Keratinocyte (primary cell): ENCODE measurements around the gene PDE10A. TPM values are rescaled to one million over a fixed set of nuclear protein-coding genes. Genes with fewer than 3 reads are reported as not detected.

Experiments
- DNase-seq: peaks from one replicate; pipeline ENCODE4 v3.0.0-alpha.2; 2011; ENCODE audit warnings: low read depth, missing footprints, low spot score
- FAIRE-seq: peaks from 2 replicates; lab custom pipeline; 2011; peaks lifted over from hg19 to GRCh38; lab: Jason Lieb, UNC
- H2AFZ ChIP-seq: 2 replicates; pipeline ENCODE4 v1.6.0; 2012; ENCODE audit warnings: low read length, control low read depth, inconsistent platforms; ENCODE audit not compliant: control insufficient read depth
- H3K27ac ChIP-seq: 2 replicates; pipeline ENCODE4 v1.5.1; 2011; ENCODE audit warnings: low read length; ENCODE audit not compliant: control insufficient read depth, insufficient read depth
- H3K27me3 ChIP-seq: 3 replicates; pipeline ENCODE4 v1.6.0; 2011; ENCODE audit warnings: low read length; ENCODE audit not compliant: control insufficient read depth, insufficient read depth; ENCODE audit errors: extremely low read depth
- H3K36me3 ChIP-seq, 2 experiments: 2 replicates in 1 of 2; 3 replicates in 1 of 2; pipeline ENCODE4 v1.5.1; 2011; ENCODE audit warnings: low read length in 2 of 2, mild to moderate bottlenecking in 1 of 2; ENCODE audit not compliant: control insufficient read depth in 2 of 2, insufficient read depth in 2 of 2; ENCODE audit errors: extremely low read depth in 1 of 2
- H3K4me1 ChIP-seq: 3 replicates; pipeline ENCODE4 v1.5.1; 2011; ENCODE audit warnings: low read length; ENCODE audit not compliant: control insufficient read depth, insufficient read depth; ENCODE audit errors: extremely low read depth
- H3K4me2 ChIP-seq: 3 replicates; pipeline ENCODE4 v1.6.0; 2011; ENCODE audit warnings: low read depth, low read length; ENCODE audit not compliant: control insufficient read depth, insufficient read depth; ENCODE audit errors: extremely low read depth
- H3K4me3 ChIP-seq, 3 experiments: fragments of 200-600 bp in 1 of 3; sonication (generic) in 1 of 3; 2 replicates in 2 of 3; 3 replicates in 1 of 3; pipeline ENCODE4 v1.5.1; 2011 to 2016; ENCODE audit warnings: low read length in 3 of 3, mild to moderate bottlenecking in 3 of 3, control low read depth in 2 of 3, inconsistent platforms in 1 of 3, low read depth in 1 of 3, mixed read lengths in 1 of 3, mixed run types in 1 of 3, moderate library complexity in 1 of 3; ENCODE audit not compliant: control insufficient read depth in 2 of 3, insufficient read depth in 2 of 3; ENCODE audit errors: extremely low read depth in 1 of 3
- H3K79me2 ChIP-seq: 2 replicates; pipeline ENCODE4 v1.6.0; 2012; ENCODE audit warnings: low read length; ENCODE audit not compliant: control insufficient read depth, insufficient read depth
- H3K9ac ChIP-seq: 3 replicates; pipeline ENCODE4 v1.6.0; 2011; ENCODE audit warnings: low read length; ENCODE audit not compliant: control insufficient read depth, insufficient read depth; ENCODE audit errors: extremely low read depth
- H3K9me1 ChIP-seq: 3 replicates; pipeline ENCODE4 v1.6.0; 2011; ENCODE audit warnings: low read length; ENCODE audit not compliant: control insufficient read depth, insufficient read depth; ENCODE audit errors: extremely low read depth
- H3K9me3 ChIP-seq: 2 replicates; pipeline ENCODE4 v1.5.1; 2012; ENCODE audit warnings: low read depth, low read length; ENCODE audit not compliant: control insufficient read depth
- H4K20me1 ChIP-seq: 3 replicates; pipeline ENCODE4 v1.6.0; 2011; ENCODE audit warnings: low read length; ENCODE audit not compliant: control insufficient read depth, insufficient read depth; ENCODE audit errors: extremely low read depth
- CTCF ChIP-seq, 3 experiments: IDR thresholded peaks in 1 of 3; conservative IDR thresholded peaks in 1 of 3; optimal IDR thresholded peaks in 1 of 3; 2 replicates in 2 of 3; 3 replicates in 1 of 3; pipeline versions ENCODE3 to v1.5.1; 2011; ENCODE audit warnings: low read length in 3 of 3, mild to moderate bottlenecking in 3 of 3, moderate library complexity in 2 of 3, control low read depth in 1 of 3, inconsistent platforms in 1 of 3; ENCODE audit not compliant: insufficient read depth in 2 of 3; ENCODE audit errors: extremely low read depth in 1 of 3
- EZH2 ChIP-seq: IDR thresholded peaks from one replicate; pipeline ENCODE4 v1.6.1; 2012; ENCODE audit warnings: inconsistent platforms, mild to moderate bottlenecking, low read length, moderate library complexity
- dilution Hi-C: fragments of 300-500 bp; cut with MboI; formaldehyde crosslinking; loops from one replicate; pipeline ENCODE4 v1.7.0; 2020; ENCODE audit warnings: low sequenced_read_pairs; ENCODE audit not compliant: extremely low pct_ligation_motif_present
- polyA plus RNA-seq, 5 experiments: library from polyadenylated mRNA; depleted of rRNA in 3 of 5; stranded (reverse) in 3 of 5; stranded (forward) in 1 of 5; unstranded in 1 of 5; fragments of >200 nt; gene quantifications; 1 replicate in 1 of 5; 2 replicates in 3 of 5; 3 replicates in 1 of 5; pipeline versions ENCODE4 v1.2.1 to v1.2.3, GENCODE V29; 2011 to 2012; ENCODE audit warnings: missing spikeins in 2 of 5, low read depth in 1 of 5, low replicate concordance in 1 of 5

Gene PDE10A
- polyA plus RNA-seq, 1 donor (not counting 4 experiments of a cell fraction or from before 2014, with no cell fraction given) = not detected

GRCh38 chr6:165644586-165645266 is 18.3 kb downstream of the PDE10A start:
- H3K4me1 ChIP-seq = no peaks in the 10 kb centered on the region
- H3K27ac ChIP-seq = no peak overlapping the region
- dilution Hi-C loops = no loop called here
- H4K20me1 ChIP-seq = no peaks in the 10 kb centered on the region
- H3K27me3 ChIP-seq = no peaks in the 10 kb centered on the region
- H3K9ac ChIP-seq = no peak overlapping the region
- H3K9me1 ChIP-seq = no peaks in the 10 kb centered on the region
- H3K9me3 ChIP-seq = peaks cover 3% of the 10 kb centered on the region
- TF ChIP-seq CTCF (optimal IDR thresholded peaks at IDR 0.05 in 1 of 3, IDR thresholded peaks at IDR 0.05 in 1 of 3, conservative IDR thresholded peaks at IDR 0.05 in 1 of 3; ENCODE audit: extremely low read depth in 1 of 3, insufficient read depth in 2 of 3, low read length in 3 of 3) = no peak
- no peak for TF ChIP-seq EZH2
- no peak overlapping the region for H2AFZ ChIP-seq
- DNase-seq (no peak), FAIRE-seq (no peak)
- H3K79me2 ChIP-seq = no peaks in the 10 kb centered on the region
- H3K4me3 ChIP-seq = no peak overlapping the region
- no peaks in the 10 kb centered on the region for H3K36me3 ChIP-seq
- no peak overlapping the region for H3K4me2 ChIP-seq

- no peak for FAIRE-seq
- no peaks in the 10 kb centered on the region for H3K79me2 ChIP-seq
These were observed 20.0 kb downstream of the PDE10A start for GRCh38 chr6:165643015-165643414.

More at GRCh38 chr6:165643015-165643414, 20.0 kb downstream of the PDE10A start:
- H2AFZ ChIP-seq = no peak overlapping the region
- no peak overlapping the region for H3K27ac ChIP-seq
- no peaks in the 10 kb centered on the region for H3K4me1 ChIP-seq
- no peak overlapping the region for H3K9ac ChIP-seq
- DNase-seq = no peak
- H3K36me3 ChIP-seq = no peaks in the 10 kb centered on the region
- no peak overlapping the region for H3K4me2 ChIP-seq
- dilution Hi-C loops = no loop called here
- H3K4me3 ChIP-seq = no peak overlapping the region
- H3K27me3 ChIP-seq = no peaks in the 10 kb centered on the region
- no peaks in the 10 kb centered on the region for H3K9me1 ChIP-seq
- H3K9me3 ChIP-seq = peaks cover 3% of the 10 kb centered on the region
- H4K20me1 ChIP-seq = no peaks in the 10 kb centered on the region
- TF ChIP-seq EZH2 = no peak
- TF ChIP-seq CTCF (optimal IDR thresholded peaks at IDR 0.05 in 1 of 3, IDR thresholded peaks at IDR 0.05 in 1 of 3, conservative IDR thresholded peaks at IDR 0.05 in 1 of 3; ENCODE audit: extremely low read depth in 1 of 3, insufficient read depth in 2 of 3, low read length in 3 of 3) = no peak
